WERI-Rb-1 (cell line): ENCODE results near the gene HYAL1.

Experiments
- DNase-seq: peaks from one replicate; pipeline ENCODE4 v3.0.0-alpha.2; 2020
- H3K27ac ChIP-seq: fragments of 250-450 bp; sonication (Bioruptor Pico); 2 replicates; pipeline ENCODE4 v1.5.1; 2020; ENCODE audit warnings: mild to moderate bottlenecking, moderate library complexity
- H3K27me3 ChIP-seq: fragments of 250-450 bp; sonication (Bioruptor Pico); 2 replicates; pipeline ENCODE4 v1.5.1; 2021; ENCODE audit warnings: mild to moderate bottlenecking, low read depth, moderate library complexity; ENCODE audit not compliant: insufficient read depth, severe bottlenecking
- H3K36me3 ChIP-seq: fragments of 250-450 bp; sonication (Bioruptor Pico); 2 replicates; pipeline ENCODE4 v1.5.1; 2020; ENCODE audit warnings: mild to moderate bottlenecking, moderate library complexity
- H3K4me3 ChIP-seq: 2 replicates; pipeline ENCODE4 v1.5.1; 2011; ENCODE audit warnings: low read depth, mild to moderate bottlenecking, control low read depth, low read length
- H3K9me3 ChIP-seq: fragments of 250-450 bp; sonication (Bioruptor Pico); 2 replicates; pipeline ENCODE4 v1.5.1; 2021; ENCODE audit warnings: mild to moderate bottlenecking, moderate library complexity; ENCODE audit not compliant: severe bottlenecking
- CTCF ChIP-seq: IDR thresholded peaks from 2 replicates; pipeline ENCODE4 v1.5.1; 2011; ENCODE audit warnings: low read depth, mild to moderate bottlenecking, control low read depth, inconsistent platforms, low read length

The HYAL1 gene

GRCh38 chr3:50347187-50347813, 43.9 kb upstream of the HYAL1 start:
- DNase-seq = peak; percentile 66
- no peaks in the 10 kb centered on the region for H3K9me3 ChIP-seq
- H3K36me3 ChIP-seq = peaks cover 28% of the 10 kb centered on the region
- no peaks in the 10 kb centered on the region for H3K27me3 ChIP-seq
- peak; percentile 51 for TF ChIP-seq CTCF
- H3K27ac ChIP-seq = no peak overlapping the region
- H3K4me3 ChIP-seq = no peak overlapping the region

GRCh38 chr3:50345586-50346234, 42.3 kb upstream of the HYAL1 start, which contains the start of gene ZMYND10:
ZMYND10 (minus strand) TSS chr3:50345732; CDS start chr3:50345579, 153 bp downstream.
- no peaks in the 10 kb centered on the region for H3K9me3 ChIP-seq
- no peak for TF ChIP-seq CTCF
- peaks cover 28% of the 10 kb centered on the region for H3K36me3 ChIP-seq
- DNase-seq = peak; percentile 84
- H3K27me3 ChIP-seq = no peaks in the 10 kb centered on the region
- no peak within 1 kb of the TSS for H3K27ac ChIP-seq
- peak within 1 kb of the TSS; percentile 46 for H3K4me3 ChIP-seq

DNA sequence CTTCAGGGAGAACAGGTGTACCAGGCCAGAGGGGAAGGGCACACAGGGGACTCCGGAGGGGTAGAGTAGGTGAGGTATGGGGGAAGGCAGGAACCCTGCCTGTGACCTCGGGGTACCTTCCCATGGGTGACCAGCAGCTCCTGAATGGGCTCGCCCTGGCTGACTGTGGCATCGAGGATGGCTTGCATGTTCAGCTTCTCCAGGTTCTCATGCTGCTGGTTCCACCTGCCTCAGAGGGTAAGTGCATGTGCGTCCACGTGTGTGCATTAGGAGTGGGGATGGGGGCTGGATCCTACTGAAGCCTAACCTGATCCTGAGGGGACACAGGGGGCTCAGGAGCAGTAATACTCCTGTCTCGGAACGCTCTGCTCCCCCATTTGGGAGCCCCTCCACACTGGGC, 41.6 kb upstream of the HYAL1 start:
- H3K27me3 ChIP-seq = no peaks in the 10 kb centered on the region
- H3K36me3 ChIP-seq = peaks cover 28% of the 10 kb centered on the region
- H3K4me3 ChIP-seq = peak overlapping the region; percentile 46
- no peaks in the 10 kb centered on the region for H3K9me3 ChIP-seq
- no peak for TF ChIP-seq CTCF
- H3K27ac ChIP-seq = no peak overlapping the region
- no peak for DNase-seq

DNA sequence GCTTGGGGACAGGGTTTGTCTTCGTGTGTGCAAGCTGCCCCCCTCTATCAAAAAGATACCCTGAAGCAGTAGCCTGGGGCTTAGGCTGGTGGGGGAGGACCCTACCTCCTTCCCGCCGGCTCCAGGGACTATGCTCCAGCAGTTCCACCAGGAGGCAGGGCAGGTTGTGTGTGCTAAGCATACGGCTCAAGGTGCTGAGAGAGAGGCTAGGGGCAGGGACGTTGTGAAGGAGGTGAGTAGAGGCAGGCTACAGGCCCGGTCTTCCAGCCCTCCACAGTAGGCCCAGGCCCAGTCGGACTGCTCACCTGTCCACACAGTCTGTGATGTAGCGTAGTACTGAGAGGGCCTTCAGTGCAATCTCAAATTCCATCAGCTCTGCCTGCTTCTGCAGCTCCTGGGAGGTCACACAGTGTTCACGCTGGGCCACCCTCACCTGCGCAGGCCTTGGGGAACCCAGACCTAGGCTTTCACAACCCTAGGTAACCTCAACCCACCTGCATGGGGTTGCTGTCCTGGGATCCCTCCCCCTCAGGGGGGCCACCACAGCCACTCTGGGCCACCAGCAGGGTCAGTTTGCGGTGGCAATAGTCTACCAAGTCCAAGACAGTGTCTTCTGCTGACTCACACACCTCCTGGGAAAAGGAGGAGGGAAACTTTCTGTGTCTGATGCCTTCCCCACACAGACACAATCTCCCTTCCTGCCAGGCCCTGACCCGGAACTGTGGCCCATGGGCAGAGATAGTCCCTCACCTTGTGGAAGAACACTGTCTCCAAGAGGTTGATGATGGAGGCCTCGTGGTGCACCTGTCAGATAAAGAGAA, 39.6 kb upstream of the HYAL1 start:
- Histone ChIP-seq H3K27me3 (no peaks in the 10 kb centered on the region), H3K9me3 (no peaks in the 10 kb centered on the region), H3K36me3 (peaks cover 12% of the 10 kb centered on the region), H3K4me3 (no peak overlapping the region), H3K27ac (no peak overlapping the region)
- DNase-seq = peak; percentile 64
- peak; percentile 66 for TF ChIP-seq CTCF

DNA sequence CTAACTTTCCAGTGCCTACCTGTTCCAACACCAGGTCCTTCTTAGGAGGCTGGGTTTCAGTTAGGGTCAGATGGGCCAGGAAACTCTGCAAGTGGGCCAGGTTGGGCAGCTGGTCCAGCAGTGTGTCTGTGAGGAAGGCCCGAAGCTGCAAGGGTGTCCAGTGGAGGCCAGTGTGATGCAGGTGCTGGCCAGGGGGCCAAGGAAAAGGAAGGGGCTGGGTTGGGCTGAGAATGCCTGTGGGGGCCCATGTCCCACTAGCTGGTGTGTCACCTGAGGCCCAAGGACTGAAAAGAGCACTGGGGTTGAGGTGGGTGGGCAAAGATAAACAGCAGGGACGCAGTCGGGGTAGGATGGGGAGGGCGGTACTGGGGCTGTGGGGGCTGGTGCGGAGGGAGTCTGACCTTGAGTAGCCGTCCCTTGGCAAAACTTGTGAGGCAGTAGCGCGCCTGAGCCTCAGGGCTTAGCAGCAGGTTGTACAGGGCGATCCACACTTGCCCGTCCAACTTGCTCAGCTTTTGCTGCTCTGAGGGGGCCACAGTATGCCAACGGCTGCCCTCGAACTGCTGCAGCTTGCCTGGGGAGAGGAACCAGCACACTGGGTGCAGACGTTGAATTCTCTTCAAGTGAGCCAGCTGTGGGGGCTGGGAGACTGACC, 38.7 kb upstream of the HYAL1 start:
- no peak overlapping the region for H3K27ac ChIP-seq
- H3K4me3 ChIP-seq = no peak overlapping the region
- TF ChIP-seq CTCF = no peak
- H3K36me3 ChIP-seq = peaks cover 4% of the 10 kb centered on the region
- no peaks in the 10 kb centered on the region for H3K9me3 ChIP-seq
- DNase-seq = no peak
- H3K27me3 ChIP-seq = no peaks in the 10 kb centered on the region
